ENCODE data around the gene TRIM75. TPM values are rescaled to one million over a fixed set of nuclear protein-coding genes. Genes with fewer than 3 reads are reported as not detected.
"Not testable (repeated sequence)": the region's sequence is repeated elsewhere in the genome, so short reads cannot be mapped to it uniquely, and the experiment has no call there.

The TRIM75 gene
- total and polyA plus RNA-seq, 2 donors from 2014 or later, result not detected

- peaks cover 0 to 9% (median 0%) of the 10 kb centered on the region in 3 donors for H3K36me3 ChIP-seq (ENCODE audit: control insufficient read depth in 2 of 3, insufficient read depth in 3 of 3, low read length in 3 of 3)
These were observed 25.8 kb downstream of the TRIM75 start for GRCh38 chr4:165079476-165079875.

GRCh38 chr4:165084787-165085186 lies 31.1 kb downstream of the TRIM75 start:
- DNase-seq; H3K4me3 ChIP-seq (ENCODE audit: low read length in 3 of 3); H3K9me3 ChIP-seq (ENCODE audit: control insufficient read depth in 2 of 3, insufficient read depth in 1 of 3, low read length in 3 of 3); intact Hi-C loops (cut with DNase I); H3K27ac ChIP-seq (ENCODE audit: low read depth in 2 of 2, low read length in 2 of 2); H3K27me3 ChIP-seq (ENCODE audit: control insufficient read depth, insufficient read depth, low read length); H3K4me1 ChIP-seq (ENCODE audit: control insufficient read depth in 2 of 3, insufficient read depth in 2 of 3, low read depth in 1 of 3, low read length in 3 of 3); H3K9ac ChIP-seq (ENCODE audit: low read length in 3 of 3); FAIRE-seq: not testable (repeated sequence)
- H3K36me3 ChIP-seq (ENCODE audit: control insufficient read depth in 2 of 3, insufficient read depth in 3 of 3, low read length in 3 of 3), result peaks cover 4 to 22% (median 15%) of the 10 kb centered on the region in 3 donors

More at GRCh38 chr4:165079476-165079875, 25.8 kb downstream of the TRIM75 start:
- no peak for TF ChIP-seq CTCF (IDR thresholded peaks at IDR 0.05; ENCODE audit: borderline replicate concordance, extremely low read depth, insufficient read depth)
- no peak overlapping the region for H3K4me3 ChIP-seq (ENCODE audit: low read length in 3 of 3)
- H3K27ac ChIP-seq (ENCODE audit: low read depth in 2 of 2, low read length in 2 of 2), result peak overlapping the region in 1 of 2 donors; percentile 52
- no peak overlapping the region for H3K9ac ChIP-seq (ENCODE audit: low read length in 3 of 3)
- FAIRE-seq (peak; percentile 53), DNase-seq (peak in 3 of 5 donors; percentile 12 to 62 (median 25))
- H3K9me3 ChIP-seq (ENCODE audit: control insufficient read depth in 2 of 3, insufficient read depth in 1 of 3, low read length in 3 of 3), result no peaks in the 10 kb centered on the region
- intact Hi-C loops (cut with DNase I), result no loop called here
- no peaks in the 10 kb centered on the region for H3K27me3 ChIP-seq (ENCODE audit: control insufficient read depth, insufficient read depth, low read length)
- no peaks in the 10 kb centered on the region for H3K4me1 ChIP-seq (ENCODE audit: control insufficient read depth in 2 of 3, insufficient read depth in 2 of 3, low read depth in 1 of 3, low read length in 3 of 3)

- intact Hi-C loops (cut with DNase I), result no loop called here
- Histone ChIP-seq H3K4me1 (ENCODE audit: control insufficient read depth in 2 of 3, insufficient read depth in 2 of 3, low read depth in 1 of 3, low read length in 3 of 3) (no peaks in the 10 kb centered on the region), H3K27me3 (ENCODE audit: control insufficient read depth, insufficient read depth, low read length) (no peaks in the 10 kb centered on the region), H3K9ac (ENCODE audit: low read length in 3 of 3) (no peak overlapping the region), H3K4me3 (ENCODE audit: low read length in 3 of 3) (no peak overlapping the region), H3K9me3 (ENCODE audit: control insufficient read depth in 2 of 3, insufficient read depth in 1 of 3, low read length in 3 of 3) (no peaks in the 10 kb centered on the region), H3K36me3 (ENCODE audit: control insufficient read depth in 2 of 3, insufficient read depth in 3 of 3, low read length in 3 of 3) (peaks cover 4 to 22% (median 15%) of the 10 kb centered on the region in 3 donors), H3K27ac (ENCODE audit: low read depth in 2 of 2, low read length in 2 of 2) (no peak overlapping the region)
- DNase-seq, result no peak
- no peak for TF ChIP-seq CTCF (IDR thresholded peaks at IDR 0.05; ENCODE audit: borderline replicate concordance, extremely low read depth, insufficient read depth)
- FAIRE-seq, result no peak
These were observed 32.3 kb downstream of the TRIM75 start for GRCh38 chr4:165085946-165086345.

- no peak for DNase-seq
- intact Hi-C loops (cut with DNase I), result no loop called here
- H3K4me3 ChIP-seq (ENCODE audit: low read length in 3 of 3), result no peak overlapping the region
- H3K27ac ChIP-seq (ENCODE audit: low read depth in 2 of 2, low read length in 2 of 2), result no peak overlapping the region
- no peak for TF ChIP-seq CTCF (IDR thresholded peaks at IDR 0.05; ENCODE audit: borderline replicate concordance, extremely low read depth, insufficient read depth)
- no peaks in the 10 kb centered on the region for H3K4me1 ChIP-seq (ENCODE audit: control insufficient read depth in 2 of 3, insufficient read depth in 2 of 3, low read depth in 1 of 3, low read length in 3 of 3)
- peaks cover 4 to 24% (median 15%) of the 10 kb centered on the region in 3 donors for H3K36me3 ChIP-seq (ENCODE audit: control insufficient read depth in 2 of 3, insufficient read depth in 3 of 3, low read length in 3 of 3)
- no peak overlapping the region for H3K9ac ChIP-seq (ENCODE audit: low read length in 3 of 3)
- no peaks in the 10 kb centered on the region for H3K27me3 ChIP-seq (ENCODE audit: control insufficient read depth, insufficient read depth, low read length)
- no peaks in the 10 kb centered on the region for H3K9me3 ChIP-seq (ENCODE audit: control insufficient read depth in 2 of 3, insufficient read depth in 1 of 3, low read length in 3 of 3)
- no peak for FAIRE-seq
These were observed 34.7 kb downstream of the TRIM75 start for GRCh38 chr4:165088366-165088765.

- H3K27ac ChIP-seq (ENCODE audit: low read depth in 2 of 2, low read length in 2 of 2); H3K9ac ChIP-seq (ENCODE audit: low read length in 3 of 3); H3K9me3 ChIP-seq (ENCODE audit: control insufficient read depth in 2 of 3, insufficient read depth in 1 of 3, low read length in 3 of 3); FAIRE-seq; H3K4me3 ChIP-seq (ENCODE audit: low read length in 3 of 3); intact Hi-C loops (cut with DNase I); H3K4me1 ChIP-seq (ENCODE audit: control insufficient read depth in 2 of 3, insufficient read depth in 2 of 3, low read depth in 1 of 3, low read length in 3 of 3); H3K27me3 ChIP-seq (ENCODE audit: control insufficient read depth, insufficient read depth, low read length): not testable (repeated sequence)
- peak in 1 of 5 donors; percentile 34 for DNase-seq
- peaks cover 1 to 10% (median 6%) of the 10 kb centered on the region in 3 donors for H3K36me3 ChIP-seq (ENCODE audit: control insufficient read depth in 2 of 3, insufficient read depth in 3 of 3, low read length in 3 of 3)
These were observed 38.5 kb downstream of the TRIM75 start for GRCh38 chr4:165092187-165092586.
